GM18502 (cell line): ENCODE data around the gene LRRC7.

Experiments
- ATAC-seq: cut with Tn5 transposase; IDR thresholded peaks from one replicate; pipeline ENCODE4 v1.9.1; 2021; ENCODE audit warnings: mild to moderate bottlenecking; ENCODE audit not compliant: unreplicated experiment, poor library complexity

LRRC7 gene

GRCh38 chr1:69752831-69753230 lies 185.1 kb downstream of the LRRC7 start:
- no peak for ATAC-seq

GRCh38 chr1:69754521-69754920 lies 186.8 kb downstream of the LRRC7 start:
- ATAC-seq = no peak

DNA sequence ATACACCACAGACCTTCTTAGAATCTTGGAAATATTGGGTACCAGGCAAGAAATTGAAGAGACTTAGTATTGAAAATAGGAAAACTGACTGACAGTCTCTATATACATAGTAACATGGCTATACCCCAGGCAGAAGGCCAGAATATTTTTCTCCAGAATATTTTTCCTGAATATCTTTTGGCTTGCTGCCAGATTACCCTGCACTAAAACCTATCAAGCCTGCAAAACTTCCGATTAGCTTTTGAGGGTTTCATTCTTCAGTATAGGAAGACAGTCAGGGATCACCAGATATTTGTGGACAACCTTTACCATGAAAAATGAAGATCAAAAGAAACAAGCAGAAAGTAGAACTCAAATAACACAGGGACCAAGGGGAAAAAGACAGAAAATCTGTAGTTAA lies 187.9 kb downstream of the LRRC7 start:
- ATAC-seq = no peak

GRCh38 chr1:69765951-69766350 lies 198.2 kb downstream of the LRRC7 start:
- no peak for ATAC-seq

GRCh38 chr1:69766431-69767180 lies 198.9 kb downstream of the LRRC7 start:
- no peak for ATAC-seq

DNA sequence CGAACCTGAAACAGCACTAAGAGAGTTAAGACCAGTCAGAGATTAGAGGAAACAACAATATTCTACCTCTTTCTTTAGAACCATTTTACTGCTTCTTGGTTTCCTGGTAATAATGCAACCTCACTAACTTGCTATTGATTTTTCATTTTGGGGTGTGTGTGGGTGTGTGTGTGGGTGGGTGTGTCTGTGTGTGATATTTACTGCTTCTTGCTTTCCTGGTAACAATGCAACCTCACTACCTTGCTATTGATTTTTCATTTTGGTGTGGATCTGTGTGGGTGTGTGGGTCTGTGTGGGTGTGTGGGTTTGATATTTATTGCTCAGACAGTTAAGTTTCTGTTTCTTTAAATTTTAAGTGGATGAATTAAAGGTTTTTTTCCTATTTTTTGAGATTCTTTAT lies 208.8 kb downstream of the LRRC7 start:
- no peak for ATAC-seq

- no peak for ATAC-seq
Observed at GRCh38 chr1:69777423-69777822, 209.7 kb downstream of the LRRC7 start.

- no peak for ATAC-seq
Observed at GRCh38 chr1:69777971-69778370, 210.2 kb downstream of the LRRC7 start.

- ATAC-seq = no peak
Observed at GRCh38 chr1:69787151-69787550, 219.4 kb downstream of the LRRC7 start.

DNA sequence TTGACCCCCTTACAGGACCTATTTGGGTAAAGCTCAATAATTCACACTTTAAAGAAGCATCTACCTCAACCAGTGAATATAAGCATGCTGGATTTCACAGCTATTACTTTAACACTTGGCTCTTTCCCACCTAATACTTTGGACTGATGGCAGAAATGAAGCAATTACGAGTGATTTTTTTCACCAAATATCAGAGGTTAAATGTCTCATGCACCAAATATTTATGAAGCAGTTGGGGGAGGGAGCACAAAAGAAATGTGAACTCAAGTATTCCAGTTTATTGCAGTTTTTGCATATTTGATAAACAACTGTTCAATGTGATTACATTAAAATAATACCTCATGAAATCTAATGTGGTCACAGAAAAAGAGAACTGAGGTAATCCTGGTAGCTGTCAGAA lies 223.6 kb downstream of the LRRC7 start:
- ATAC-seq = no peak

- ATAC-seq = no peak
Observed at GRCh38 chr1:69794831-69795230, 227.1 kb downstream of the LRRC7 start.

DNA sequence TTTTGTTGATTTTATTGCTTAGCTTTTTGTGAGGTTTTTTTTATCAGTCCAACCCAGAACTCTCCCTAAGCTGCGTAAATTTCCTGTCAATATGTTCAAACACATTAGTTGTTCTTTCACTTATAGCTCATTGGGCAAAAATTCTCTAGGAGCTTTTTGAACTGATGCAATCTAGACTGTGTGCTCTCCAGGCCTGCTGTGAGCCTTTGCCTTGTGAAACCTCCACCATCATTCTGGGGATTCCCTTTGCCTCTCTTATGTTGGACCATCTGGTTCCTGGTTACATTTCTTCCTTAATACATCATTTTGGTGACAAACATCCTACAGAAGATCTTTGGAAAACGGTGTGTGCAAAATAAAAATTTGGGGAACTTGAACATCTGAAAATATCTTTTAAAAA lies 247.2 kb downstream of the LRRC7 start:
- ATAC-seq = no peak

- no peak for ATAC-seq
Observed at GRCh38 chr1:69824932-69825331, 257.2 kb downstream of the LRRC7 start.

DNA sequence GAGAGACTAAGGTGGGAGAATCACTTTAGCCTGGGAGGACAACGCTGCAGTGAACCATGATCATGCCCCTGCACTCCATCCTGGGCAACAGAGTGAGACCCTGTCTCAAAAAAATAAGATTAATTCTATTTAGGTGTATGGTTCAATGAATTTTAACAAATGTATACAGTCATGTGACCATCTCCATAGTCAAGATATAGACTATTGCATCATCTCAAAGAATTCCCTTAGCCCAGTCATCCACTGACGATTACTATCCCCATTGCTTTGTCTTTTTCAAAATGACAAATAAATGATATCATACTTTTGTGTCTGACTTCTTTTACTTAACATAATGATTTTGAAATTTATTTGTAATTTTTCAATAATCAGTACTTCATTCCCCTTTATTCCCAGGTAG lies 260.0 kb downstream of the LRRC7 start:
- ATAC-seq = no peak

GRCh38 chr1:69833536-69833935 lies 265.8 kb downstream of the LRRC7 start:
- ATAC-seq = no peak

DNA sequence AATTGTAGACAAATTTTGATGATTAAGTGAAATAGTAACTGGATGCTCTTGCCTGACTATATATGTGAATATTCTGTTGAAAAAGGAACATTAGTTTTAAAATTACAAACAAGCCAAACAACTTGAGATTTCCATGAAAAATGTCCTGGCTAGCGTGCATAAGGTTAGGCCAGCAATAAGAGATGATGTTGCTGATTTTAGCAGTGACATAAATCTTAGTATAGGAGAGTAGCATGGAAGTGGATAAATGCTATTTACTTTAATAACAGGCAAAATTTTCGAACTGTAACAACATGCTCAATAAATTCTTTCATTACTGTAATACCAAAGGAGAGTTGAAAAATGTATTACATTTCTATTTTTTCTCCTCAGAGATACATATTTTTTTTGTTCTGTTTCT lies 266.6 kb downstream of the LRRC7 start:
- no peak for ATAC-seq

DNA sequence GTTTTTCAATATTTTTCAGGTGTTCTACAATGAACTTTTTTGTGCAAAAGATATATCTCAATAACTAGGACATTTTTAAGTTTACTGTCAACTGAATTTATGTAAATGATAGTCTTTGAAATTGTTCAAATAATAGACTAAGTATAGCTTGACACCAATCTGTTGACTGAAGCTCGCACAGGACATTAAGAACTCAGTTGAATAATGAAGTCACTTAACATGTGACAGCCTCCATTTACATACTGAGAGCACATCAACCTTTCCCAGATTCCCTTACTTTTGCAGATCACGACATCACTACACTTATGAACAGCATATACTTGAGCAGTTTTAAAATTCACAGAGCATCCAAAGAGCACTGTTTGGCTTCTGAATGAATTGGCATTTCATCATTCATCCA lies 268.2 kb downstream of the LRRC7 start:
- no peak for ATAC-seq

- ATAC-seq = no peak
Observed at GRCh38 chr1:69836971-69837636, 269.4 kb downstream of the LRRC7 start.

DNA sequence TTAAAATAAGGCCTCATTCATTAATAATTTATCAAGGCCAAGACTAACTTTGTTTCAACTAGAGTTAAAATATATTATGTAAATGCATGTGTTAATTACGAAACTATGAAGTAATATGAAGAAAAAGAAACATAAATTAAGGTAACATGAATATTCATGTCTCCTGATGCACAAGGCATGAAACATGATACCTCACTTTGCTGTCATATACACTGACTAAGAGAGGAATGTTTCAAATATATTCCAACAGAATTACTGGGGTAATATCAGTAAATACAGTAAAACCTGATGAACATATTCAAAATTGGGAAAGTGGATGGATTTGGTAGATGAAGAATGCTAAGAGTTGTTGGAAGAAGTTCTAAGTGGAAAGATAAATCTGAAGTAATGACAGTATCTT lies 274.6 kb downstream of the LRRC7 start:
- ATAC-seq = no peak

- ATAC-seq = no peak
Observed at GRCh38 chr1:69845655-69846054, 277.9 kb downstream of the LRRC7 start.

DNA sequence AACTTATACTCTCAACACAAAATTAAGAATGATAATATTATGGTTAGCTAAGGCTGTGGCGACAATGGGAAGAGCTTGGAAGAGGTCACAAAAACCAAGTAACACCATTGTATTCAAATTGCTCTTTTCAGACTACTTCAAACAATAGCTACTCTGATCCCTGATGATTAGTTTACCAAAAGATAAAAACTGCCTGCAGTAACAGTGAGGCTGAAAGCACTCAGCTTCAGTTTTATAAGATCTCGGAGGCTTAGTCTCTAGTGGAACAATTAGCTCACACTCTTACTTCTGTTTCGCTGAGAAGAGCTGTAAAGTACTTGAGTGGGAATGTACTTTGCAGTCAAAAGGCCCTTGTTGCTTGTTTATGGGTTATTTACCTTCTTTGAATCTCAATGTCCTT lies 278.5 kb downstream of the LRRC7 start:
- no peak for ATAC-seq

DNA sequence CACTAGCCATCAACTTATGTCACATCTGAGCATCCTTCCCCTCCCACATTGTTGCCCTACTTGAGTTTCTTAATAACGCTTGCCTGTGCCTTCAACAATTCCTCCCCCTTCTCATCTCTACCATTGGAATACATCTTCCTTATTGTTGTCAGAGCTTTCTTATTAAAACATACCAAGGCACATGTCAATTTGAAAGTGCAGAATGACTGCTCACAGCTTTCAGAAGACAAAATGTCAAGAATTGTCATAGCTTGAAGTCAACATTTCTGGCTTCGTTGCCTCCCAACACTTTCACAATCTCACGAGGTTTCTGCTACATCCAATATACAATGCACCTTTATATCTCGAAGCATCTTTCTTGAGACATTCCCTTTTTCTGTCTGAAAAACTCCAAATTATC lies 279.9 kb downstream of the LRRC7 start:
- ATAC-seq = no peak
